ENCODE results near the gene ORC6. TPM values are rescaled to one million over a fixed set of nuclear protein-coding genes. Genes with fewer than 3 reads are reported as not detected.

Gene ORC6
- total and polyA plus RNA-seq, 10 of the 15 experiments (the other 5 are each of a cell fraction or from before 2014, with no cell fraction given) = 25.7 to 88.5 (median 49.1) TPM

DNA sequence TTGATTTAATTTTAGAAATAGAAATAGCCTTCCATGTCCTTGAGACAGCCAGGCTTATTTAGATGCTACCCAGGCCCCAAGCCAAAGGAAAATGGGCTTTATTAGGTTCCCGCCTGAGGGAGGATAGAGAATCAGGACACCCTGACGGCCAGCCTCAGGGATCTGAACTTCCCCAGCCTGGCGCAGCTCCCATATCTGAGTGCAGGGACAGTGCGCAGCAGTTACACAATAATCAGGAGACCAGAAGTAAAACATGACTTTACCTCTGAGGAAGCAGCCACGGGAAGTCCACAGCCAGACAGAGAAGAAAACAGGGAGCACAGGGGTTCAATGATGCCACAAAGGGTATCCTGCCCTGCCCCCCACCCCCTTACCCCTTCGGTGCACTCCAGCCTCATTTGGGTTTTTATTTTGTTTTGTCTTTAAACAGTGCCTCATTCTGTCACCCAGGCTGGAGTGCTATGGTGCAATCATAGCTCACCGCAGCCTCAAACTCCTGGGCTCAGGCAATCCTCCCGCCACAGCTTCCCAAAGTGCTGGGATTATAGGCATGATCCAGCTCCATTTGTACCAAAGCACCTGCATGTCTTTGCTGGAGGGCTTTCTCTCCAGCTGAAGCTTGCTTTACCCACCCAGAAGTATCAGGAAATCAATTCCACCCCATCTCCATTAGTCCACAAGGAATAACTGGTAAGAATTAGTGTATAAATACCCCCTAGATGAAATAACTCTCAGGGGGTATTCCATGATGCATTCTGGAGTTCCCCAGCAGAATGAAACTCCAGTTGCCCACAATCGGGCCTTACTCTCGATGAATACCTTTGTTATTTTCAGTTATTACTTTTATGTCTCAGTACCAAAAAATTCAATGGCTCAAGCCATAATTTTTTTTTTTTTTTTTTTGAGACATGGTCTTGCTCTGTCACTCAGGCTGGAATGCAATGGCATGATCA, 21.9 kb downstream of the ORC6 start (continued):
- TF ChIP-seq GATAD2B (conservative IDR thresholded peaks at IDR 0.05; ENCODE audit: low read depth) = no peak

DNA sequence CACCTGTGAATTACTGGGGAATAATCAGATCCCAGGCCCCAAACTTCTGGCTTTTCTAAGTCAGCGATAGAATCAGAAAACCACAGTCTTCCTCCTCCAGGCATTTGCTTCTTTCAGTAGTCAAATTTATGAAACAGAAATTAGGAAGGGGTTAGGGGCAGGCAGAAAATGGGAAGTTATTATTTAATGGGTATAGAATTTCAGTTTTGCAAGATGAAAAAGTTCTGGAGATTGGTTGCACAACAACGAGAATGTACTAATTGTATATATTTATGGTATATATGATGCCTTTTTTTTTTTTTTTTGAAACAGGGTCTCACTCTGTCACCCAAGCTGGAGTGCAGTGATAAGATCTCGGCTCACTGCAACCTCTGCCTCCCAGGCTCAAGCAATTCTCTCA, 23.5 kb downstream of the ORC6 start:
- POLR2A ChIA-PET = no interaction called here
- 24% methylated on average over 2 of the region's 3 CpGs for WGBS (ENCODE audit: insufficient coverage, insufficient replicate concordance, low lambda C conversion rate, missing lambda C conversion rate)
- in situ Hi-C loops (cut with MboI) (no loop called here), intact Hi-C loops (cut with micrococcal nuclease; ENCODE audit: unreplicated experiment) (no loop called here)
- H3K9ac ChIP-seq (ENCODE audit: control insufficient read depth, insufficient read depth, low read length) = no peak overlapping the region
- BruUV-seq (replicated peaks) = no TSS peak
- SMC1A ChIA-PET (ENCODE audit: uncharacterized antibody, unreplicated experiment) = interaction anchor here (1.1 kb wide), 1 partner anchor 8 kb away, joined by 4 read pairs; no protein-coding TSS in a partner anchor
- H3K9me3 ChIP-seq (replicated peaks; ENCODE audit: control insufficient read depth, insufficient read depth, low read length) = no peaks in the 10 kb centered on the region
- RAD21 ChIA-PET (ENCODE audit: unreplicated experiment) = no interaction called here
- ATAC-seq (peak; percentile 27; the same call in 2 of the 3 replicates), FAIRE-seq (no peak), DNase-seq (ENCODE audit: low read depth, low spot score) (no peak)
- peak overlapping the region; percentile 53; the same call in 1 of the 2 replicates for H3K4me2 ChIP-seq (ENCODE audit: control insufficient read depth, insufficient read depth)
- H4K20me1 ChIP-seq (ENCODE audit: control insufficient read depth, insufficient read depth) = no peaks in the 10 kb centered on the region
- H3K4me3 ChIP-seq = no peak overlapping the region
- CTCF ChIA-PET = no interaction called here
- H2AFZ ChIP-seq (ENCODE audit: control insufficient read depth, low read depth, low read length) = no peak overlapping the region
- no peaks in the 10 kb centered on the region for H3K27me3 ChIP-seq (replicated peaks in 1 of 2; ENCODE audit: control insufficient read depth in 2 of 2, insufficient read depth in 2 of 2, low read length in 1 of 2)
- H3K27ac ChIP-seq (ENCODE audit: control insufficient read depth, insufficient read depth) = no peak overlapping the region
- H3K79me2 ChIP-seq (ENCODE audit: control insufficient read depth, insufficient read depth, low read length) = no peaks in the 10 kb centered on the region
- no peaks in the 10 kb centered on the region for H3K36me3 ChIP-seq (ENCODE audit: control insufficient read depth in 2 of 2, insufficient read depth in 2 of 2, low read length in 1 of 2)
- H3K4me1 ChIP-seq (ENCODE audit: control insufficient read depth, insufficient read depth, low read length) = peaks cover 10% of the 10 kb centered on the region
- TF ChIP-seq HDAC2 (IDR thresholded peaks at IDR 0.05) (no peak), IKZF2 (IDR thresholded peaks at IDR 0.05) (peak in 1 of 2 experiments; percentile 25; a peak in 1 of 4 replicates)

GRCh38 chr16:46713634-46714033, 24.2 kb downstream of the ORC6 start:
- Histone ChIP-seq H3K9me3 (replicated peaks; ENCODE audit: control insufficient read depth, insufficient read depth, low read length) (no peaks in the 10 kb centered on the region), H3K9ac (ENCODE audit: control insufficient read depth, insufficient read depth, low read length) (no peak overlapping the region), H3K4me2 (ENCODE audit: control insufficient read depth, insufficient read depth) (no peak overlapping the region), H4K20me1 (ENCODE audit: control insufficient read depth, insufficient read depth) (no peaks in the 10 kb centered on the region), H2AFZ (ENCODE audit: control insufficient read depth, low read depth, low read length) (no peak overlapping the region), H3K27me3 (replicated peaks in 1 of 2; ENCODE audit: control insufficient read depth in 2 of 2, insufficient read depth in 2 of 2, low read length in 1 of 2) (no peaks in the 10 kb centered on the region), H3K79me2 (ENCODE audit: control insufficient read depth, insufficient read depth, low read length) (no peaks in the 10 kb centered on the region), H3K36me3 (ENCODE audit: control insufficient read depth in 2 of 2, insufficient read depth in 2 of 2, low read length in 1 of 2) (no peaks in the 10 kb centered on the region), H3K27ac (ENCODE audit: control insufficient read depth, insufficient read depth) (no peak overlapping the region), H3K4me3 (no peak overlapping the region), H3K4me1 (ENCODE audit: control insufficient read depth, insufficient read depth, low read length) (peaks cover 10% of the 10 kb centered on the region)
- 76% methylated on average over 3 of the region's 3 CpGs for whole genome bisulfite sequencing (ENCODE audit: insufficient coverage, insufficient replicate concordance, low lambda C conversion rate, missing lambda C conversion rate)
- no peak for DNase-seq (ENCODE audit: low read depth, low spot score)
- no peak for ATAC-seq
- ChIA-PET RAD21 (ENCODE audit: unreplicated experiment) (no interaction called here), CTCF (interaction anchor here (1.6 kb wide), 1 partner anchor 8 kb away, joined by 3 read pairs; no protein-coding TSS in a partner anchor), POLR2A (no interaction called here), SMC1A (ENCODE audit: uncharacterized antibody, unreplicated experiment) (interaction anchor here (1.1 kb wide), 1 partner anchor 8 kb away, joined by 4 read pairs; no protein-coding TSS in a partner anchor)
- intact Hi-C loops (cut with micrococcal nuclease; ENCODE audit: unreplicated experiment) (no loop called here), in situ Hi-C loops (cut with MboI) (no loop called here)
- no TSS peak for BruUV-seq (replicated peaks)
- no peak for FAIRE-seq
- TF ChIP-seq RBBP5 (conservative IDR thresholded peaks at IDR 0.05) (no peak), MEF2B (IDR thresholded peaks at IDR 0.05; ENCODE audit: partially characterized antibody, poor library complexity, severe bottlenecking) (no peak), TCF3 (IDR thresholded peaks at IDR 0.05; ENCODE audit: borderline replicate concordance, insufficient read depth, low read depth, low read length) (no peak), TCF12 (IDR thresholded peaks at IDR 0.05; ENCODE audit: low read depth, low read length) (no peak), STAT1 (conservative IDR thresholded peaks at IDR 0.05) (no peak), MXI1 (IDR thresholded peaks at IDR 0.05; ENCODE audit: low read depth, low read length) (no peak), NFXL1 (IDR thresholded peaks at IDR 0.05; ENCODE audit: borderline replicate concordance) (no peak), ZNF592 (IDR thresholded peaks at IDR 0.05) (no peak)

Data from GM12878 (cell line).